ENCODE results near the gene KIF7. TPM values are rescaled to one million over a fixed set of nuclear protein-coding genes. Genes with fewer than 3 reads are reported as not detected.
"Not testable (repeated sequence)": the region's sequence is repeated elsewhere in the genome, so short reads cannot be mapped to it uniquely, and the experiment has no call there.

Gene KIF7
- polyA plus RNA-seq, 1 donor (not counting 4 experiments of a cell fraction or from before 2014, with no cell fraction given), result 0.54 TPM

- peak within 1 kb of the TSS; percentile 62 to 82 (median 74) for H3K4me3 ChIP-seq (ENCODE audit: control insufficient read depth in 2 of 3, extremely low read depth in 1 of 3, insufficient read depth in 2 of 3, low read depth in 1 of 3, low read length in 3 of 3)
- FAIRE-seq (peak; percentile 80), DNase-seq (ENCODE audit: low read depth, low spot score) (peak; percentile 53)
- dilution Hi-C loops (cut with MboI; ENCODE audit: extremely low pct_ligation_motif_present, low sequenced_read_pairs), result no loop called here
- H3K4me1 ChIP-seq (ENCODE audit: control insufficient read depth, extremely low read depth, insufficient read depth, low read length), result no peaks in the 10 kb centered on the region
- H3K36me3 ChIP-seq (ENCODE audit: control insufficient read depth in 2 of 2, extremely low read depth in 1 of 2, insufficient read depth in 2 of 2, low read length in 2 of 2), result no peaks in the 10 kb centered on the region
- H3K9me1 ChIP-seq (ENCODE audit: control insufficient read depth, extremely low read depth, insufficient read depth, low read length), result no peaks in the 10 kb centered on the region
- peak within 1 kb of the TSS; percentile 99 for H2AFZ ChIP-seq (ENCODE audit: control insufficient read depth, low read length)
- H3K27ac ChIP-seq (ENCODE audit: control insufficient read depth, insufficient read depth, low read length), result peak within 1 kb of the TSS; percentile 46
- H3K9me3 ChIP-seq (ENCODE audit: control insufficient read depth, low read depth, low read length), result no peaks in the 10 kb centered on the region
- peak within 1 kb of the TSS; percentile 71 for H3K9ac ChIP-seq (ENCODE audit: control insufficient read depth, extremely low read depth, insufficient read depth, low read length)
- H3K4me2 ChIP-seq (ENCODE audit: control insufficient read depth, extremely low read depth, insufficient read depth, low read depth, low read length), result peak within 1 kb of the TSS; percentile 82
- no peaks in the 10 kb centered on the region for H3K27me3 ChIP-seq (ENCODE audit: control insufficient read depth, extremely low read depth, insufficient read depth, low read length)
- TF ChIP-seq EZH2 (IDR thresholded peaks at IDR 0.05; ENCODE audit: low read length), result no peak
- TF ChIP-seq CTCF (optimal IDR thresholded peaks at IDR 0.05 in 1 of 3, IDR thresholded peaks at IDR 0.05 in 1 of 3, conservative IDR thresholded peaks at IDR 0.05 in 1 of 3; ENCODE audit: extremely low read depth in 1 of 3, insufficient read depth in 2 of 3, low read length in 3 of 3), result no peak
- no peaks in the 10 kb centered on the region for H4K20me1 ChIP-seq (ENCODE audit: control insufficient read depth, extremely low read depth, insufficient read depth, low read length)
- no peaks in the 10 kb centered on the region for H3K79me2 ChIP-seq (ENCODE audit: control insufficient read depth, insufficient read depth, low read length)
Measured at GRCh38 chr15:89690276-89691218, 35.3 kb upstream of the KIF7 start, which contains the start of the genes PEX11A and WDR93. PEX11A (minus strand) TSS chr15:89690754; CDS start chr15:89690632, 122 bp downstream. WDR93 (plus strand) TSS chr15:89690811; CDS start chr15:89701747, 10,936 bp downstream.

- FAIRE-seq; H3K36me3 ChIP-seq (ENCODE audit: control insufficient read depth in 2 of 2, extremely low read depth in 1 of 2, insufficient read depth in 2 of 2, low read length in 2 of 2); H4K20me1 ChIP-seq (ENCODE audit: control insufficient read depth, extremely low read depth, insufficient read depth, low read length); H3K79me2 ChIP-seq (ENCODE audit: control insufficient read depth, insufficient read depth, low read length); H3K27me3 ChIP-seq (ENCODE audit: control insufficient read depth, extremely low read depth, insufficient read depth, low read length); DNase-seq (ENCODE audit: low read depth, low spot score); dilution Hi-C loops (cut with MboI; ENCODE audit: extremely low pct_ligation_motif_present, low sequenced_read_pairs); H3K9me1 ChIP-seq (ENCODE audit: control insufficient read depth, extremely low read depth, insufficient read depth, low read length); H3K4me1 ChIP-seq (ENCODE audit: control insufficient read depth, extremely low read depth, insufficient read depth, low read length); H3K9me3 ChIP-seq (ENCODE audit: control insufficient read depth, low read depth, low read length): not testable (repeated sequence)
- Histone ChIP-seq H3K9ac (ENCODE audit: control insufficient read depth, extremely low read depth, insufficient read depth, low read length) (peak overlapping the region; percentile 71), H3K27ac (ENCODE audit: control insufficient read depth, insufficient read depth, low read length) (peak overlapping the region; percentile 46), H3K4me3 (ENCODE audit: control insufficient read depth in 2 of 3, extremely low read depth in 1 of 3, insufficient read depth in 2 of 3, low read depth in 1 of 3, low read length in 3 of 3) (peak overlapping the region; percentile 62 to 82 (median 74)), H2AFZ (ENCODE audit: control insufficient read depth, low read length) (peak overlapping the region; percentile 99), H3K4me2 (ENCODE audit: control insufficient read depth, extremely low read depth, insufficient read depth, low read depth, low read length) (peak overlapping the region; percentile 82)
Measured at GRCh38 chr15:89689930-89690275, 34.6 kb upstream of the KIF7 start.

All from keratinocyte (primary cell).